Stimulated activated CD4-positive, alpha-beta T cell treated with anti-CD3 and anti-CD28 coated beads, Interleukin-1b, Interleukin-23, amount 100 ng/mL, for 4 hours (primary cell): ENCODE data around the gene IFI30.
A peak's percentile ranks its signal among the peaks of the same experiment; 100 is the strongest.
"Not testable (repeated sequence)": the region's sequence is repeated elsewhere in the genome, so short reads cannot be mapped to it uniquely, and the experiment has no call there.

Experiments used
- DNase-seq, 2 donors: peaks; one replicate each; pipeline ENCODE4 v3.0.0-alpha.2; 2020; ENCODE audit warnings: low read depth in 2 of 2

Gene IFI30

DNA sequence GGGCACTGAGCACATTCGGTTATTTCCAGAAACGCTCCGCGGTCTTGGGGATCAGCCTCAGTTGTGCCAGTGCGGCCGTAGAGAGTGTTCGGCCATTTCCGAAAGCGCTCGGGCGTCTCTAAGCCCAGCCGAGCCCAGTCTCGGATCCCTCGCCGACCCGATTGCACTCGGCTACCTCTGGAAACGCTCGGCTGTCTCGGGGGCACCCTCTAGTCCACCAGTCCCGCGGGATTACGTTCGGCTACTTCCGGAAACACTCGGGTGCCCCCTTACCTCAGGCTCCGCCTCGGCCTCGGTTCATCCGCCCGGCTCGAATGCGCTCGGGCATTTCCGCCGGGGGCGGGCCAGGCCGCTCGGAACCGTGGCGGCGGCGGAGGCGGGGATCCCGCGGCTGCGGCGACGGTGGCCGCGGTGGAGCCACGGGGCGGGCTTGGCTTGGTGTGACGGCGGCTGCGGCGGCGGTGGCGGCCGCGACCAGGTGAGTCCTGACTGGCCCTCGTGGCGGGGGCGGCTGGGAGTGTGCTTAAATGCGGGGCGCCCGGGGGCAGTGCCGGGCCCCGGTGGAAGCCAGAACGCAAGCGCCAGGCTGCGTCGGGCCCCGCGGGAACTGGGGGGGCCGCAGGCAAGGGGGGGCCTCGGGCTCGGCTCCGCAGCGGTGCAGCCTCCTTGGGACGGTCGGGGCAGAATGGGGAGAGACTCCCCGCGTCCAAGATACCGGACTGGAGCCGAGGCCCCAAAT lies 20.6 kb upstream of the IFI30 start, which contains the start of gene PIK3R2:
Gene PIK3R2 (plus strand): TSS at position 347 of the 739 bp plus-strand sequence. CDS start 2,717 bp downstream, outside the sequence.
- peak; percentile 96 to 99 for DNase-seq

DNA sequence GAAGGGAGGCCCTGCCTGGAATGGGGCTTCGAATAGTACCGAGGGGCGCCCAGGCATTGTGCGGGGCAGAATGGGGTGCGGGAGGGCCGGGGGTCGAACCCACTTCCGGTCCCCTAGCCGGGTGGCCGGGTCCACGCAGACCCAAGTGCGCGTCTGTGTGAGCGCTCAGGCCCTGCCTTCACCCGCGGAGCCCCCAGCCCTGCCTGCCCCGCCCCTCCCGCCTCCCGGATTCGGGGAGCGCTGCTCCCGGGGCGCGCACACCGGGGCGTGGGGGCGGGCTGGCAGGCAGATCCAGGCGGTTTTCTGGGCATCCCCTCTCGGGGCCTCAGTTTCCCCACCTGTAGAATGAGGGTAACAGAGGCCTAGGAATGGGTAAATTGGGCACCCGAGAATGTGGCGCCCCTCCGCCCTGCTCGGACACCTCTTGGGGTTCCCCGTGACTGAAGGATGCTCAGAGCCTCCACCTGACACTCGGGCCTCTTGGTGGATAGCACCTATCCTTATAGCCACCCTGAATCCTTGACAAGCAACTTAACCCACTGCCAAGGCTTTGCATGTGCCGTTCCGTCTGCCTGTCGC lies 20.0 kb upstream of the IFI30 start:
- peak in 1 of 2 donors; percentile 36 for DNase-seq

DNA sequence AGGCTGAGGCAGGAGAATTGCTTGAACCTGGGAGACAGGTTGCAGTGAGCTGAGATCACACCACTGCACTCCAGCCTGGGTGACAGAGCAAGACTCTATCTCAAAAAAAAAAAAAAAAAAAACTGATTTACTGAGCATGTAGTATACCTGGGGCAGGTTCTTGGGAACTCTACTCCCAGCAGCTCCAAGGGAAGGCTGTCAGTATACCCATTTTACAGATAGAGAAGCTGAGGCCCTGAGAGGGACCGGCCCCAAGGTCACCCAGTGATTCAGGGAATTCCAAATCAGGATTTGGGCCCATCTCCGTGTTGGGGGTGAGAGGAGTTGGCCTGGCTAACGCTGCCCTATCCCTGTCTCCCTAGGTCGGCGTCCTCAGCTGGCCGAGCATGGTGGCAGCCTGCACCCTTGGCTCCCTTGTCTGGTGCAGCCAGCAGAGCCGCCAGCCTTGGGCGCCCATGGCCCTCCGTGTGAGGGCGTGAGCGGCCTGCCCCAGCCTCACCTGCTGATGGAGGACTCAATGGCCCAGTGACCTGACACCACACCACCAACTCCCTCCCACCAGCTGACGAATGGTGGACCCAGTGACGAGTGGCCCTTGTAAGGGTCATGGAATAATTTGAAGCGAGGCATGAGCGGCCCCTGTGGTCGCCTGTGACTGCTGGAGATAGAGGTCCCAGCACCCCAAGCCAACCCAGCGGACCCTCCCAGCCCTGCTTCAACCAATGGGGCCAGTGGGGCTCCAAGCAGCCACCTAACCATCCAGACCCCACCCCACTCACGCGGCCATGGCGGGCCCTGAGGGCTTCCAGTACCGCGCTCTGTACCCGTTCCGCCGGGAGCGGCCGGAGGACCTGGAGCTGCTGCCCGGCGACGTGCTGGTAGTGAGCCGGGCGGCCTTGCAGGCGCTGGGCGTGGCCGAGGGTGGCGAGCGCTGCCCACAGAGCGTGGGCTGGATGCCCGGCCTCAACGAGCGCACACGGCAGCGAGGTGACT lies 18.2 kb upstream of the IFI30 start:
- no peak for DNase-seq

DNA sequence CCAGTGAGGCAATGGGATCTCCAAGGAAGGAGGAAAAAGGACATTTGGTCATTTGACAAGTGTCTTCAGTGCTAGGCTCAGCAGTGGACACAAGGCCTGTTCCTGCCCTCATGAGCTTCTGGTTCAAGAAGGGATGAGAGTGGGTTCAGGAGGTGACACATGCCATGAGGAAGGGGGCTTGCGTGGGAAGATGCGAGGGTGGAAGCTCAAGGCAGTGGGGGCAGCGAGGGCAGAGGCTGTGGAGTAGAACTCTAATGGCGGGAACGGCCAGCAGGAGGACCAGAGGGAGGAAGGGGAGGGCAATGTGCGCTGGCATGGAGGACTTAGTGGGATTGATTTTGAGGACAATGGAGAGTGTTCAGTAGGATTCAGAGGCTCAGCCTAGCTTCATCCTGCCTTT lies 17.3 kb upstream of the IFI30 start:
- no peak for DNase-seq

DNA sequence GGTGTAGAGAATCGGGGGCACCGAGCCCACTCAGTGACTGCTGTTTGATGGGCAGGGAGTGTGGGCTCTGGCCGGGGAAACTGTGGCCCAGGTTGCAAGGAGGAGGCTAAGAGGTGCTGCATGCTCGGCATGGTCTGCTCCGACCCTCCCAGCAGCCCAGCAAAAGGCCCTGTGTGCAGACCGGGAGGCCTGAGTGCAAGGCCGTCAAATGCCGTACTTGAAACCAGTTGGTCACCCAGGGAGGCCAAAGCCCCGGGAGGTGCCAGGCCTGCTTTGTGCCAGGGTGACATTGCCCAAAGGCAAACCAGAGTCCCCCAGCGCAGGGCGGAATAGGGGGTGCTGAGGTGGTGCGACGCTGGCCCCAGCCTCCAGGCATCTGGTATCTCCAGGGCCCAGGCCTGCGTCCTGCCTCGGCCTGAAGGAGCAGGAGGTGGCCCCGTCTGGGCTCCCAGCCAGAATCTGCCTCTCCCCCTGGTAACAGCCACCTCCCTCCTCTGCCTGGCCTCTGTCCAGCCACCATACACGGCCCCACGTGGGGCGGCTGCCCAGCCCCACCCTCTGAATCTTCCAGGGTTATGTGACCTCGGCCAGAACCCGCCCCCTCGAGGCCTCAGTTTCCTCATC lies 16.7 kb upstream of the IFI30 start:
- DNase-seq: no peak

DNA sequence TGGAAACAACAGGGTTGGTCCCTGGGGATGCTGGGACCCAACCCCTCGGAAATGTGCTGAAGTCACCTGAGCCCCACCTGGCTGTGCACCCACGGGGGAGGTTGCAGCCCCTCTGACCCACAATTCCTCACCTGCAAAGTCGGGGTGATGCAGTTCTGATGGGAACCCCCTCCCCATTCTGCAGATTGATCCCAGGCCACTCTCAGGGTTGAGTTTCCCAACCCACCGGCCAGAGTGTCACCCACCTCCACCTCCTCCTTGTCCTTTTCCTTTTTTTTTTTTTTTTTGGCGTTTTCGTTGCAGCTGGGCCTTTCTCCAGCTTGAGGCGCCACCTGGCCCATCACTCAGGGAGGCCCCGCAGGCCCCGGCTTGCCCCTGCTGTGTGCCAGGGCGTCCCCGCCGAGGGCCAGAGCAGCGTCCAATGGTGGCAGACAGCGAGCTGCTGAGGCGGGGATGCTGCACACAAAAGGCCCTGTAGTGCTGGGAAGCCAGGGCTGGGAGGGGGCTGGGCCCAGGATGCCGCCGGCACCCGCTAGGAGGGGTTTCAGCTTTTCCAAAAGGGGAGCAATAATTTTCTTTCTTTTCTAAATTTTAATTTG lies 16.0 kb upstream of the IFI30 start:
- DNase-seq: no peak

DNA sequence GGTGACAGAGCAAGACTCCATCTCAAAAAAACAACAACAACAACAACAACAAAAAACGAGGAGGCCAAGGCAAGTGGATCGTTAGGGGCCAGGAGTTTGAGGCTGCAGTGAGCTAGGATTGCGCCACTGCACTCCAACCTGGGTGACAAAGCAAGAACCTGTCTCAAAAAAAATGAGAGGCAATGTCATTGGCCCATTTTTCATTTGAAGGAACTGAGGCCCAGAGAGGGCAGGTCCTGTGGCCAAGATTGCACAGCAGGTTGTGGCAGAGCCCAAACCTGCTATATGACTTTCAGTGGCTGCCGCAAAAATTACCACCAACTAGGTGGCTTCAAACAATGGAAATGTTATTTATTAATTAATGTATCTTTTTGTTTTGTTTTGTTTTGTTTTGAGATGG lies 15.1 kb upstream of the IFI30 start:
- DNase-seq: no peak

DNA sequence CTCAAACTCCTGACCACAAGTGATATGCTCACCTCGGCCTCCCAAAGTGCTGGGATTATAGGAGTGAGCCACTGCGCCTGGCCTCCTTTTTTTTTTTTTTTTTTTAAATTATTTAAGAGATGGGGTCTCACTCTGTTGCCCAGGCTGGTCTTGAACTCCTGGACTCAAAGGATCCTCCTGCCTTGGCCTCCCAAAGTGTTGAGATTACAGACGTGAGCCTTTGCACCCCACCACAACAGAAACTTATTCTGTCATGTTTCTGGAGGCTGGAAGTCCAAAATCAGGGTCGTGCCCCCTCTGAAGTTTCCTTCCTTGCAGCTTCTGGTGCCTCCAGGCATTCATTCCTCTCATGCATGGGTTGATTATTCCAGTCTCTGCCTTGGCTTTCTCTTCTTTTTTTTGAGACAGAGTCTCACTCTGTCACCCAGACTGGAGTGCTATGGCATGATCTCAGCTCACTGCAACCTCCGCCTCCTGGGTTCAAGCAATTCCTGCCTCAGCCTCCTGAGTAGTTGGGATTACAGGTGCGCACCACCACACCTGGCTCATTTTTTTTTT lies 14.5 kb upstream of the IFI30 start:
- DNase-seq: not testable (repeated sequence)

DNA sequence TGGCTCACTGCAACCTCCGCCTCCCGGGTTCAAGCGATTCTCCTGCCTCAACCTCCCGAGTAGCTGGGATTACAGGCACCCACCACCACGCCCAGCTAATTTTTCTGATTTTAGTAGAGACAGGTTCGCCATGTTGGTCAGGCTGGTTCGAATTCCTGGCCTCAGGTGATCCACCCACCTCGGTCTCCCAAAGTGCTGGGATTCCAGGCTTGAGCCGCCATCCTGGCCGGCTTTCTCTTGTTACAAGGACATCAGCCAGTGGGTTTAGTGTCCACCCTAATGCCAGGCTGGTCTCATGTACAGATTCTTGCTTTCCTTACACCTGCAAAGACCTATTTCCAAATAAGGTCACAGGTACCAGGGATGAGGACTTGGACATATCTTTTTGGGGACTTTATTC lies 13.8 kb upstream of the IFI30 start:
- no peak for DNase-seq

DNA sequence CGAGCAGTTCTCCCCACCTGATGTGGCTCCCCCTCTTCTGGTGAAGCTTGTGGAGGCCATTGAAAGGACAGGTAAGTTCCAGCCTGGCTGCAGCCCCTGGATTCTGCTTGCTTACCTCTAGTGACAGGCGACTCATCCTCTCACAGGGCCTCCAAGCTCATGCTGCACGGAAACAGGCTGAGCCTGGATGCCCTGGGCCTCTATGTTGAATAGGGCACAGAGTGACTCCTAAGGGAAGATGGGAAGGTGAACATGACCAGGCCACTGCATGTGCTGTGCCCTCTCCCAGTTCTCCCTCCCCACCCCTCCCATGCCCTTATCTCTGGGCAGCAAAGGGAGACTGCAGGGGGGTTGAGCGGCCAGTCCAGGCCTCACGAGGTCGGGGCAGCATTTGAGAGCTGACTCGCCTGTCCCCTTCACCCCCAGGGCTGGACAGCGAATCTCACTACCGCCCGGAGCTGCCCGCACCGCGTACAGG lies 13.1 kb upstream of the IFI30 start:
- DNase-seq: no peak

DNA sequence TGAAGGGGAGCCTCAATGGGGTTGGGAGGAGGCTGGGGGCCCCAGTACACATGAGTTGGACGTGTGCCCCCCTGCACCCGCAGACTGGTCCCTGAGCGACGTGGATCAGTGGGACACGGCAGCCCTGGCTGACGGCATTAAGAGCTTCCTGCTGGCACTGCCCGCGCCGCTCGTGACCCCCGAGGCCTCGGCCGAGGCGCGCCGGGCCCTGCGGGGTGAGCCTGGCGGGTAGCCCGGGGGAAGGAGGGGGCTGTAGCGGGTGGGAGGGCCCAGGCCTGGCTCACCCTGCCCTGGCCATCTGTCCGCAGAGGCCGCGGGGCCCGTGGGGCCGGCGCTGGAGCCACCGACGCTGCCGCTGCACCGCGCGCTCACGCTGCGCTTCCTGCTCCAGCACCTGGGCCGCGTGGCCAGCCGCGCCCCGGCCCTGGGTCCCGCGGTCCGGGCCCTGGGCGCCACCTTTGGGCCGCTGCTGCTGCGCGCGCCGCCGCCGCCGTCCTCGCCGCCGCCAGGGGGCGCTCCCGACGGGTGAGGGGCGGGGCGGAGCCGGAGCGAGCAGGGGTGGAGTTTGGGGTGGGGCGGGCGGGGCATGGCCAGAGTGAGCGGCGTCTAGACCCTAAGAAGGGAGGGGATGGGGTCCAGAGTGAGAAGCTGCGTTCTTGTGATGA lies 12.5 kb upstream of the IFI30 start:
- DNase-seq: peak; percentile 79 to 83

DNA sequence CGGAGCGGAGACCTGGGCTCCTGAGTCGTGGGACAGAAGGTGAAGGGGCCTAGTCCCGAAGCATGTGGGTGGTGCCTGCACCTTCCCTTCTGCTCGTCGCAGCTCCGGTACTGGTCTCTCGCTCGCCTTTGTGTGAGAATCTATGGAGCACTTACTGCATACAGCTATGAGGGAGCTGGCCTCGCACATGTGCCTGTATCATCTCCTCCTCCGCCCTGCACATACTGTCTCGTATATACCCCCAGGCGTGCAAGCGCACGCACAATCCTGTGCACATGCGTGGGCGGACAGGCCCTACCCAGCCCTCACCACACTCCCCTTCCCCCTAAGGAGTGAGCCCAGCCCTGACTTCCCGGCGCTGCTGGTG lies 12.0 kb upstream of the IFI30 start:
- no peak for DNase-seq

DNA sequence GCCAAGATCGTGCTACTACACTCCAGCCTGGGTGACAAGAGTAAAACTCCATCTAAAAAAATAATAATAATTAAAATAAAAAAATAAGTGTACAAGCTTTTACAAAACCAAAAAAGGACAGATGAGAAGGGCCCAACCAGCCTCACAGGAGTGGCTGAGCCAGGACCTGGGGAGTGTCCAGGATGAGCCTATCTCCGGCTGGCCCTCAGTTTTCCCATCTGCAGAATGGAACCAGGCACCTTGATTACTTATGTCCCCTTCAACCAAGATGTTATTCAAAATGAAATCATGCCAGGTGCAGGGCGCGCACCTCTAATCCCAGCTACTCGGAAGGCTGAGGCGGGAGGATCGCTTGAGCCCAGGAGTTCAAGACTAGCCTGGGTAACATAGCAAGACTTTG lies 9.5 kb upstream of the IFI30 start:
- no peak for DNase-seq

DNA sequence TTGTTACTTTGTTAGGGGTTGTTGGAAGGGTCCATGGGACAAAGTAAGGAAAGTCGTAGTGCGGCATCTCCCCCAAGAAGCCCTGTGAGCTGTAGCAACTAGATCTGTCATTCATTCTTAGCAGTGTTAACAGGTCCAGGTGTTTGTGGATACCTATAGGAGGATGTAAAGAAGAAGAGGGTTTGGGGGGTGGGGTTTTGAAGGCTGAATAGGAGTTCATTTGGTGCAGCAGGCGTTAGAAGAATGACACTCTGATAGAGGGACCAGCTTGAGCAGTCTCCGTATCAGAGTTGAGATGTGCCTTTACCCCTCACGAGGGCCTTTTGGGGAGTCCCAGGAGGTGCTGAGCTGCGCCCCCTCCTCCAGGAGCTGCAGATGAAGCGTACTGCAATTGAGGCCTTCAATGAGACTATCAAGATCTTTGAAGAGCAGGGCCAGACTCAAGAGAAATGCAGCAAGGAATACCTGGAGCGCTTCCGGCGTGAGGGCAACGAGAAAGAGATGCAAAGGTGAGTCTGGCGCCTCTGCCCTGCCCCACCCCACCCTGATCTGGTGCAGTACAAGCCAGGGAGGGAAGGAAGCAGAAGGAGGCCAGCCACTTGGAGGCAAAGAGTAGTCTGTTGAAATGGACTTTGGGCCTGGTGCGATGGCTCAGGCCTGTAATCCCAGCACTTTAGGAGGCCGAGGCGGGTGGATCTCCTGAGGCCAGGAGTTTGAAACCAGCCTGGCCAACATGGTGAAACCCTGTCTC lies 7.6 kb upstream of the IFI30 start:
- no peak for DNase-seq

DNA sequence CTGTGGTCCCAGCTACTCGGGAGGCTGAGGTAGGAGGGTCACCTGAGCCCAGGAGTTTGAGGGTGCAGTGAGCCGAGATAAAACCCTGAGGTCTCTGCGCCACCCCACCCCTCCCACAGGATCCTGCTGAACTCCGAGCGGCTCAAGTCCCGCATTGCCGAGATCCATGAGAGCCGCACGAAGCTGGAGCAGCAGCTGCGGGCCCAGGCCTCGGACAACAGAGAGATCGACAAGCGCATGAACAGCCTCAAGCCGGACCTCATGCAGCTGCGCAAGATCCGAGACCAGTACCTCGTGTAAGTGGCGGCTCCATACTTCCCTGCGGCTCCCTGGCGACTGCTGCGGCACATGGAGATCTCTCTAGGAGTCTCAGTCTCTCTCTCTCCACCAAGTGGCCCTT lies 6.6 kb upstream of the IFI30 start:
- no peak for DNase-seq

DNA sequence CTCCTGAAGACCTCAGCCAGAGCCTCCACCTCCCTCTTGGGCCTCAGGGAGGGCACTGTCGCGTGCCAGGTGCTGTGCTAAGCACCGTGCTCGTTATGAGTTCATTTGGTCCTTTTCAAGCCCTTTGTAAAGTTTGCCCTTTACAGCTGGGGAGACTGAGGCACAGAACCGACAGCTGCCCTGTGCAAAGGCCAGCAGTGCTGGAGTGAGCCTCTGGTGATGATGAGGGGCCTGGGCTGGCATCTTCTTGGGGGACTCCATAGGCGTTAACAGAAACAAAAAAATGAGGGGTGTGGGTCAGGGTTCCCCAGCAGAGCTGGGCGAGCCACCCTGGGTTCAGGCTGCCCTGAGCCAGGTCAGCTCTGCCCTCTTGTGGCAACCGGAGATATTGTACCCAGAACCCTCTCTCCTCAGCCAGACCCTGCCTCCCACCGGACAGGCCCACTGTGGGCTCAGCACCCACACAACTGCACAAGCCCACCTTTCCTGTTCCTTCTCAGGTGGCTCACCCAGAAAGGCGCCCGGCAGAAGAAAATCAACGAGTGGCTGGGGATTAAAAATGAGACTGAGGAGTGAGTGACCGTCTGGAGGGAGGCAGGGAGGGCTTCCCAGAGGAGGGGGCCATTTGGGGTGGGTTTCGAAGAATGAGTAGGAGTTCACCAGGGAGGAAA lies 5.5 kb upstream of the IFI30 start:
- peak; percentile 49 to 51 for DNase-seq

DNA sequence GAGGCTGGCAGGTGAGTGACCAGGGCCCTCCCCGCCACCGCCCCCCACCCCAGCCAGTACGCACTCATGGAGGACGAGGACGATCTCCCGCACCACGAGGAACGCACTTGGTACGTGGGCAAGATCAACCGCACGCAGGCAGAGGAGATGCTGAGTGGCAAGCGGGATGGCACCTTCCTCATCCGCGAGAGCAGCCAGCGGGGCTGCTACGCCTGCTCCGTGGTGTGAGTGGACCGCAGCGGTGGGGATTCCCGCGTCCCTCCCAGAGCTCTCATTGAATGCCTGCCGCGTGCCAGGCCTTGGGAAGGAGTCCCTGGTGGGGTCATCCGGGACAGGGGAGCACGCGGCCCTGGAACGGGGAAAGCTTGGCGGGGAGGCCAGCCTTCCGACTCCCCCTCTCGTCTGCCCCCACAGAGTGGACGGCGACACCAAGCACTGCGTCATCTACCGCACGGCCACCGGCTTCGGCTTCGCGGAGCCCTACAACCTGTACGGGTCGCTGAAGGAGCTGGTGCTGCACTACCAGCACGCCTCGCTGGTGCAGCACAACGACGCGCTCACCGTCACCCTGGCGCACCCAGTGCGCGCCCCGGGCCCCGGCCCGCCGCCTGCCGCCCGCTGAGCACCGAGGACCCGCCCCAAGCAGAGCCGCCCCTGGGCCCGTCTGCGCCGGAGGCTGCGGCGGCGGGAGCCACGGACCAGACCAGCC lies 4.8 kb upstream of the IFI30 start:
- no peak for DNase-seq

DNA sequence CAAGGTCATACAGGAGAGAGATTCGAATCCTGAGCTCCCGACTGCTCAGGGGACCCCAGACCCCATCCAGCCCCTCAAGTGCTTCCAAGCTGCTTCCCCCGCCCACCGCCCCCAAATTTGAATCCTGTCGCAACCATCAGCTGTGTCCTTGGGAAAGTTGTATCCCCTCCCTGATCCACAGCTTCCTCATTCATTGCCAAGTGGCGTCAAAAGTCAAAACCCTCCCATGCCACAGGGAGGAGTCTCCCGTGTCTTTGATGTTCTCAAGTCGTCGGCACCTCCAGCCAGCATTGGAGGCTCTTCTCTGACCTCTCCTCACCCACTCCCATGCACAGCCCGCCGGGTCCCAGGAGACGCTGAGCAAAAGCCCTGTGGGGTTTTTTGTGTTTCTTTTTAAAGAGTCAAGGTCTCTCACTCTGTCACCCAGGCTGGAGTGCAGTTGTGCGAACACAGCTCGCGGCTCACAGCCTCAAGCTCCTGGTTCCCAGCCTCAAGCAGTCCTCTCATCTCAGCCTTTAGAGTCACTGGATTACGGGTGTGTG lies 2.8 kb upstream of the IFI30 start:
- DNase-seq: no peak
